ENCODE measurements around the gene DERL3. TPM values are rescaled to one million over a fixed set of nuclear protein-coding genes. Genes with fewer than 3 reads are reported as not detected.

The DERL3 gene
- total and polyA plus RNA-seq, 2 of the 13 experiments (the other 11 are each of a cell fraction or from before 2014, with no cell fraction given), result not detected

DNA sequence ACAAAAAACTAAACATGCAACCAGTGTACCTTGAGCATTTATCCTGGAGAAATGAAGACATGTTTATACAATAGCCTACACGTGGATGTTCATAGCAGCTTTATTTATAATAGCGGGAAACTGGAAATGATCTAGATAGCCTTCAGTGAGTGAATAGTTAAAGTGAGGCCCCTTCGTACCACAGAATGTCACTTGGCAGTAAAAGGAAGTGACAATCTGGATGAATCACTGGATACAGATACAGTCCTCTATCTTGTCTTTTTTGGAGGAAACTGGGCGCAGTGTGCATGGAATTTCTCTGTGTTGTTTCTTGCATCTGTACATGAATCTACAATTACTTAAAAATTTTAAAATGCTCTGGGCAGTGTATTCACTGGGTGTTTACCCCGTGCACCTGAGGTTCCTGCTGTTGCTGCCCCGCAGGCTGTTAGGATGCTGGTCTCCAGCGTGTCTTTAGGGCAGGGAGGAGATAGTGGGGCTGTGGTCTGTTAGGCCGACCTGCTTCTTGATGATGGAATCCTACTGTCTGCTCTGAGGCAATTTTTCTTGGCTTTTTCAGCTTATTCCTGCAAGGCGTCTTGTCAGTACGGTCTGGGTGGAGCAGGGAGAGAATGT is 23.2 kb downstream of the DERL3 start:
- no peaks in the 10 kb centered on the region for H3K27me3 ChIP-seq (ENCODE audit: control insufficient read depth in 1 of 2, insufficient read depth in 2 of 2, low read length in 2 of 2)
- ChIA-PET POLR2A (interaction anchor here (0.9 kb wide), 1 partner anchor 45 kb away, joined by 3 read pairs; no protein-coding TSS in a partner anchor), CTCF (ENCODE audit: low intra/inter-chr PET ratio, low total read pairs) (no interaction called here)
- no peak overlapping the region for H2AFZ ChIP-seq (ENCODE audit: low read length)
- TF ChIP-seq NCOA2 (CRISPR knock-in tag; IDR thresholded peaks at IDR 0.05) (no peak), ZBTB7B (CRISPR knock-in tag; IDR thresholded peaks at IDR 0.05) (no peak), GABPA (IDR thresholded peaks at IDR 0.05; ENCODE audit: low read depth, low read length) (no peak), GABPA (CRISPR knock-in tag; IDR thresholded peaks at IDR 0.05; ENCODE audit: low read depth) (no peak), ZSCAN31 (CRISPR knock-in tag; IDR thresholded peaks at IDR 0.05; ENCODE audit: low read depth) (no peak), ZNF317 (CRISPR knock-in tag; IDR thresholded peaks at IDR 0.05) (no peak), CENPT (CRISPR knock-in tag; IDR thresholded peaks at IDR 0.05; ENCODE audit: low read depth) (no peak)
- TF ChIP-seq, protein P1, sequence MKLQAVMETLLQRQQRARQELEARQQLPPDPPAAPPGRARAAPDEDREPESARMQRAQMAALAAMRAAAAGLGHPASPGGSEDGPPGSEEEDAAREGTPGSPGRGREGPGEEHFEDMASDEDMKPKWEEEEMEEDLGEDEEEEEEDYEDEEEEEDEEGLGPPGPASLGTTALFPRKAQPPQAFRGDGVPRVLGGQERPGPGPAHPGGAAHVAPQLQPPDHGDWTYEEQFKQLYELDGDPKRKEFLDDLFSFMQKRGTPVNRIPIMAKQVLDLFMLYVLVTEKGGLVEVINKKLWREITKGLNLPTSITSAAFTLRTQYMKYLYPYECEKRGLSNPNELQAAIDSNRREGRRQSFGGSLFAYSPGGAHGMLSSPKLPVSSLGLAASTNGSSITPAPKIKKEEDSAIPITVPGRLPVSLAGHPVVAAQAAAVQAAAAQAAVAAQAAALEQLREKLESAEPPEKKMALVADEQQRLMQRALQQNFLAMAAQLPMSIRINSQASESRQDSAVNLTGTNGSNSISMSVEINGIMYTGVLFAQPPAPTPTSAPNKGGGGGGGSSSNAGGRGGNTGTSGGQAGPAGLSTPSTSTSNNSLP (IDR thresholded peaks at IDR 0.05; ENCODE audit: low read depth, low read length), result no peak
- in situ Hi-C loops (cut with HindIII; ENCODE audit: extremely low pct_ligation_motif_present, low pct_unique_long_range_greater_than_20kb) (no loop called here), intact Hi-C loops (cut with micrococcal nuclease; ENCODE audit: unreplicated experiment) (no loop called here)
- no peaks in the 10 kb centered on the region for H4K20me1 ChIP-seq (ENCODE audit: insufficient read depth, low read length)
- H3K9ac ChIP-seq (ENCODE audit: insufficient read depth, low read depth, low read length), result no peak overlapping the region
- no peaks in the 10 kb centered on the region for H3K9me3 ChIP-seq (ENCODE audit: low read length)
- no peak overlapping the region for H3K4me3 ChIP-seq (replicated peaks in 1 of 3; ENCODE audit: insufficient read depth in 1 of 3, low read depth in 2 of 3, low read length in 3 of 3)
- FAIRE-seq (no peak), DNase-seq (ENCODE audit: low spot score) (no peak), ATAC-seq (no peak)
- no peaks in the 10 kb centered on the region for H3K4me1 ChIP-seq (ENCODE audit: insufficient read depth, low read length)
- no peak overlapping the region for H3K4me2 ChIP-seq (ENCODE audit: low read depth, low read length)
- H3K27ac ChIP-seq (ENCODE audit: extremely low read length, insufficient read depth, low read length), result no peak overlapping the region
- no peaks in the 10 kb centered on the region for H3K79me2 ChIP-seq (ENCODE audit: insufficient read depth, low read length)
- WGBS (ENCODE audit: low lambda C conversion rate), result 97% methylated on average over 9 of the region's 10 CpGs
- no TSS peak for BruUV-seq (replicated peaks)
- peaks cover 17 to 39% of the 10 kb centered on the region in 2 experiments for H3K36me3 ChIP-seq (replicated peaks in 1 of 2; ENCODE audit: control insufficient read depth in 1 of 2, insufficient read depth in 2 of 2, low read length in 2 of 2)
